ENCODE data around the gene PAIP1.

DNA sequence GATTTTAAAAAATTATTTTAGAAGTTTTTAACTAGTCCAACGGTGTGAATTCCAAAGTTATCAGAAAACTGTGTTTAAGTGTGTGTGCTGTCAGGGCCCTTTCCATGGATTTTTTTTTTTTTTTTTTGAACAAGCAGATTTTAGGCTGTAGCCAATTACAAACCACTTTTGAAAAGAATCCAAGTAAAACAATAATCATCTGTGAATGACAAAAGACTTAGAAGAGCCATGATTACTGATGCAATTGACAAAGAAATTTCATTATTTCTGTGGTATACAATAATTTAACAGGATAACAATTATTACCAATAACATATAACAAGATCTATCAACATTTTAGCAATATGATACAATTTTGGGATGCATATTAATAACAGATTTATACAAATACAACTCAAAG is 16.2 kb upstream of the PAIP1 start:
- TF ChIP-seq, protein P1, sequence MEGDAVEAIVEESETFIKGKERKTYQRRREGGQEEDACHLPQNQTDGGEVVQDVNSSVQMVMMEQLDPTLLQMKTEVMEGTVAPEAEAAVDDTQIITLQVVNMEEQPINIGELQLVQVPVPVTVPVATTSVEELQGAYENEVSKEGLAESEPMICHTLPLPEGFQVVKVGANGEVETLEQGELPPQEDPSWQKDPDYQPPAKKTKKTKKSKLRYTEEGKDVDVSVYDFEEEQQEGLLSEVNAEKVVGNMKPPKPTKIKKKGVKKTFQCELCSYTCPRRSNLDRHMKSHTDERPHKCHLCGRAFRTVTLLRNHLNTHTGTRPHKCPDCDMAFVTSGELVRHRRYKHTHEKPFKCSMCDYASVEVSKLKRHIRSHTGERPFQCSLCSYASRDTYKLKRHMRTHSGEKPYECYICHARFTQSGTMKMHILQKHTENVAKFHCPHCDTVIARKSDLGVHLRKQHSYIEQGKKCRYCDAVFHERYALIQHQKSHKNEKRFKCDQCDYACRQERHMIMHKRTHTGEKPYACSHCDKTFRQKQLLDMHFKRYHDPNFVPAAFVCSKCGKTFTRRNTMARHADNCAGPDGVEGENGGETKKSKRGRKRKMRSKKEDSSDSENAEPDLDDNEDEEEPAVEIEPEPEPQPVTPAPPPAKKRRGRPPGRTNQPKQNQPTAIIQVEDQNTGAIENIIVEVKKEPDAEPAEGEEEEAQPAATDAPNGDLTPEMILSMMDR (IDR thresholded peaks at IDR 0.05) = no peak
- TF ChIP-seq POLR2A (IDR thresholded peaks at IDR 0.05) = no peak

Data from tibial nerve (tissue), 3 donors.